ENCODE data around the gene GABBR2.

GRCh38 chr9:98375138-98375726, 333.5 kb downstream of the GABBR2 start:
- TF ChIP-seq CTCF (IDR thresholded peaks at IDR 0.05) (no peak), POLR2A (IDR thresholded peaks at IDR 0.05) (no peak)
